ENCODE data around the gene GSKIP.

Gene GSKIP

GRCh38 chr14:96423446-96424108, 60.3 kb downstream of the GSKIP start:
- DNase-seq: no peak
- Histone ChIP-seq H2BK5ac (ENCODE audit: low read depth, low read length, poor library complexity, severe bottlenecking) (no peak overlapping the region), H3K9ac (ENCODE audit: low read length) (peak overlapping the region; percentile 75), H4K8ac (ENCODE audit: low read length) (no peak overlapping the region), H3K18ac (ENCODE audit: low read depth in 1 of 2, low read length in 2 of 2) (peak overlapping the region in 1 of 2 experiments; percentile 43), H3K4me3 (ENCODE audit: insufficient read depth in 1 of 2, low read depth in 1 of 2, low read length in 2 of 2) (peak overlapping the region in 1 of 2 experiments; percentile 68), H3K79me1 (replicated peaks; ENCODE audit: low read length, poor library complexity, severe bottlenecking) (no peaks in the 10 kb centered on the region), H2BK15ac (ENCODE audit: low read depth, poor library complexity, severe bottlenecking) (no peak overlapping the region), H3K27me3 (ENCODE audit: control insufficient read depth in 1 of 2, insufficient read depth in 1 of 2, low read length in 2 of 2) (no peaks in the 10 kb centered on the region), H2BK120ac (ENCODE audit: low read depth, low read length) (no peak overlapping the region), H3K23ac (ENCODE audit: low read length in 2 of 2) (no peak overlapping the region), H3K9me3 (ENCODE audit: control insufficient read depth, low read length) (no peaks in the 10 kb centered on the region), H3K4me1 (ENCODE audit: control insufficient read depth, insufficient read depth, low read depth, low read length) (no peaks in the 10 kb centered on the region), H2BK12ac (ENCODE audit: low read length in 2 of 2) (no peak overlapping the region), H3K4ac (ENCODE audit: low read depth in 1 of 2, low read length in 2 of 2) (no peak overlapping the region), H3K36me3 (ENCODE audit: control insufficient read depth in 1 of 2, insufficient read depth in 2 of 2, low read depth in 1 of 2, low read length in 2 of 2) (no peaks in the 10 kb centered on the region), H2AK5ac (ENCODE audit: low read length, severe bottlenecking) (peak overlapping the region; percentile 6), H2AFZ (ENCODE audit: low read depth, low read length) (peak overlapping the region; percentile 31), H3K4me2 (ENCODE audit: low read length, poor library complexity, severe bottlenecking) (peak overlapping the region; percentile 7), H3K27ac (ENCODE audit: low read length, poor library complexity, severe bottlenecking) (no peak overlapping the region), H3K14ac (ENCODE audit: low read length in 2 of 2) (no peak overlapping the region), H4K91ac (ENCODE audit: low read length) (no peak overlapping the region)
- 84% methylated on average over 25 of the region's 25 CpGs for WGBS

GRCh38 chr14:96424109-96424989, 61.0 kb downstream of the GSKIP start:
- H3K4me2 ChIP-seq (ENCODE audit: low read length, poor library complexity, severe bottlenecking): no peak overlapping the region
- peak overlapping the region in 1 of 2 experiments; percentile 68 for H3K4me3 ChIP-seq (ENCODE audit: insufficient read depth in 1 of 2, low read depth in 1 of 2, low read length in 2 of 2)
- no peak overlapping the region for H4K8ac ChIP-seq (ENCODE audit: low read length)
- no peak overlapping the region for H4K91ac ChIP-seq (ENCODE audit: low read length)
- H3K27me3 ChIP-seq (ENCODE audit: control insufficient read depth in 1 of 2, insufficient read depth in 1 of 2, low read length in 2 of 2): no peaks in the 10 kb centered on the region
- H2AK5ac ChIP-seq (ENCODE audit: low read length, severe bottlenecking): peak overlapping the region; percentile 6
- peak; percentile 76 for DNase-seq
- no peaks in the 10 kb centered on the region for H3K9me3 ChIP-seq (ENCODE audit: control insufficient read depth, low read length)
- H2BK12ac ChIP-seq (ENCODE audit: low read length in 2 of 2): no peak overlapping the region
- no peak overlapping the region for H3K27ac ChIP-seq (ENCODE audit: low read length, poor library complexity, severe bottlenecking)
- H3K4ac ChIP-seq (ENCODE audit: low read depth in 1 of 2, low read length in 2 of 2): no peak overlapping the region
- H3K36me3 ChIP-seq (ENCODE audit: control insufficient read depth in 1 of 2, insufficient read depth in 2 of 2, low read depth in 1 of 2, low read length in 2 of 2): no peaks in the 10 kb centered on the region
- no peak overlapping the region for H3K14ac ChIP-seq (ENCODE audit: low read length in 2 of 2)
- no peak overlapping the region for H3K23ac ChIP-seq (ENCODE audit: low read length in 2 of 2)
- peak overlapping the region; percentile 31 for H2AFZ ChIP-seq (ENCODE audit: low read depth, low read length)
- H2BK15ac ChIP-seq (ENCODE audit: low read depth, poor library complexity, severe bottlenecking): no peak overlapping the region
- H3K79me1 ChIP-seq (replicated peaks; ENCODE audit: low read length, poor library complexity, severe bottlenecking): no peaks in the 10 kb centered on the region
- H3K18ac ChIP-seq (ENCODE audit: low read depth in 1 of 2, low read length in 2 of 2): peak overlapping the region in 1 of 2 experiments; percentile 43
- H2BK120ac ChIP-seq (ENCODE audit: low read depth, low read length): no peak overlapping the region
- peak overlapping the region; percentile 75 for H3K9ac ChIP-seq (ENCODE audit: low read length)
- WGBS: 65% methylated on average over 26 of the region's 33 CpGs
- H3K4me1 ChIP-seq (ENCODE audit: control insufficient read depth, insufficient read depth, low read depth, low read length): no peaks in the 10 kb centered on the region
- no peak overlapping the region for H2BK5ac ChIP-seq (ENCODE audit: low read depth, low read length, poor library complexity, severe bottlenecking)

- Histone ChIP-seq H3K4ac (ENCODE audit: low read depth in 1 of 2, low read length in 2 of 2) (no peak overlapping the region), H2AK5ac (ENCODE audit: low read length, severe bottlenecking) (no peak overlapping the region), H4K8ac (ENCODE audit: low read length) (no peak overlapping the region), H2BK120ac (ENCODE audit: low read depth, low read length) (no peak overlapping the region), H2BK12ac (ENCODE audit: low read length in 2 of 2) (no peak overlapping the region), H3K36me3 (ENCODE audit: control insufficient read depth in 1 of 2, insufficient read depth in 2 of 2, low read depth in 1 of 2, low read length in 2 of 2) (no peaks in the 10 kb centered on the region), H2BK5ac (ENCODE audit: low read depth, low read length, poor library complexity, severe bottlenecking) (no peak overlapping the region), H3K23ac (ENCODE audit: low read length in 2 of 2) (no peak overlapping the region), H3K4me2 (ENCODE audit: low read length, poor library complexity, severe bottlenecking) (no peak overlapping the region), H2AFZ (ENCODE audit: low read depth, low read length) (no peak overlapping the region), H3K27ac (ENCODE audit: low read length, poor library complexity, severe bottlenecking) (no peak overlapping the region), H3K79me1 (replicated peaks; ENCODE audit: low read length, poor library complexity, severe bottlenecking) (no peaks in the 10 kb centered on the region), H3K27me3 (ENCODE audit: control insufficient read depth in 1 of 2, insufficient read depth in 1 of 2, low read length in 2 of 2) (peaks cover 0 to 32% of the 10 kb centered on the region in 2 experiments), H3K4me1 (ENCODE audit: control insufficient read depth, insufficient read depth, low read depth, low read length) (no peaks in the 10 kb centered on the region), H3K9ac (ENCODE audit: low read length) (no peak overlapping the region), H2BK15ac (ENCODE audit: low read depth, poor library complexity, severe bottlenecking) (no peak overlapping the region), H3K9me3 (ENCODE audit: control insufficient read depth, low read length) (no peaks in the 10 kb centered on the region), H3K14ac (ENCODE audit: low read length in 2 of 2) (no peak overlapping the region), H4K91ac (ENCODE audit: low read length) (no peak overlapping the region), H3K18ac (ENCODE audit: low read depth in 1 of 2, low read length in 2 of 2) (no peak overlapping the region), H3K4me3 (ENCODE audit: insufficient read depth in 1 of 2, low read depth in 1 of 2, low read length in 2 of 2) (no peak overlapping the region)
- DNase-seq: no peak
- WGBS: 84% methylated on average over 4 of the region's 4 CpGs
Observed at GRCh38 chr14:96434040-96434439, 70.7 kb downstream of the GSKIP start.
